BLaER1 (cell line): ENCODE measurements around the gene SCYL1.

Source experiments
- H3K27ac ChIP-seq: shearing (Covaris generic); formaldehyde crosslinking; 2 replicates; pipeline ENCODE4 v1.8.1; 2022
- H3K27me3 ChIP-seq: shearing (Covaris generic); formaldehyde crosslinking; 2 replicates; pipeline ENCODE4 v1.8.1; 2022
- H3K36me3 ChIP-seq: shearing (Covaris generic); formaldehyde crosslinking; 2 replicates; pipeline ENCODE4 v1.8.1; 2022
- H3K4me1 ChIP-seq: shearing (Covaris generic); formaldehyde crosslinking; 2 replicates; pipeline ENCODE4 v1.8.1; 2022
- H3K4me2 ChIP-seq: shearing (Covaris generic); formaldehyde crosslinking; 2 replicates; pipeline ENCODE4 v1.8.1; 2022
- H3K4me3 ChIP-seq: shearing (Covaris generic); formaldehyde crosslinking; 2 replicates; pipeline ENCODE4 v1.8.1; 2022
- H3K9ac ChIP-seq: shearing (Covaris generic); formaldehyde crosslinking; 2 replicates; pipeline ENCODE4 v1.8.1; 2022
- H3K9me3 ChIP-seq: shearing (Covaris generic); formaldehyde crosslinking; 2 replicates; pipeline ENCODE4 v1.8.1; 2022
- H4K20me1 ChIP-seq: shearing (Covaris generic); formaldehyde crosslinking; 2 replicates; pipeline ENCODE4 v1.8.1; 2022
- Cebpa-rat ChIP-seq: shearing (Covaris generic); IDR thresholded peaks from 2 replicates; pipeline ENCODE4 v1.8.1; 2022

Gene SCYL1

DNA sequence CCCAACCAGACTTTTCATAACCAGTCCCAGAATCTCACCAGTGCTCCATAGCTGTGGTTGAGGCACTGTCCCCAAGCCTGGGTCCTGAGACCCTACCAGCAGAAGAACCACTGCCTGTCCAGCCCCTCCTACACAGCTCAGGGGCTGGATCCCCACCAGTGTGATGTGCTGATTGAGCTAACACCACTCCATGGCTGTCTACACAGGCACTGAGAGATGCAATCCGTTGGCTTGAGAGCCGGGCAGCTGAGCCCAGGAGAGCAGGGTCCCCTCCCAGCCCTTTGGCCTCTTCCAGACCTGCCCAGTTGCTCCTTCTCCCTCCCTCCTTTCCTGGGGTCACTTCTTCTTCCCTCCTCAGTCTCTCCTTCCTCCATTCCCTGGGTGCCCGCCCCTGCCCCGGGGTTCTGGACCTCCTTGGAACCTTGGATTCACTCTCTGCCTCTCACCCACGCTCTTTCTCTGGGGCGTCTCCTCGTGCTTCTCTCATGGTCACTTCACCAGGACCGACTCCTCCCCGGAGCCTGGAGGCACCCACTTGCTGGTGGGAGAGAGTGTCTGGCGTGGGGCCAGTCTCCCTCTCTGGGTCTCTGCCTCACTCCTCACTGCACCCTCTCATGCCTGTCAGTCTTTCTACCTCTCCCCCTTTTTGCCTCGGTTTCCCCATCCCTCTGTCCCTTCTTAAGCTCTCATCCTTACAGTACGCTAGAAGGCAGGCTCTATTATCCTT lies 706 bp upstream of the SCYL1 start:
- no peaks in the 10 kb centered on the region for H3K9me3 ChIP-seq
- peaks cover 62% of the 10 kb centered on the region for H3K4me1 ChIP-seq
- no peak for TF ChIP-seq Cebpa-rat
- H3K4me2 ChIP-seq: peak overlapping the region; percentile 95
- no peaks in the 10 kb centered on the region for H3K27me3 ChIP-seq
- H3K4me3 ChIP-seq: peak overlapping the region; percentile 49
- H3K27ac ChIP-seq: peak overlapping the region; percentile 62
- peak overlapping the region; percentile 62 for H3K9ac ChIP-seq
- peaks cover 32% of the 10 kb centered on the region for H3K36me3 ChIP-seq
- peaks cover 27% of the 10 kb centered on the region for H4K20me1 ChIP-seq

GRCh38 chr11:65525546-65526480 lies 930 bp downstream of the SCYL1 start:
- Histone ChIP-seq H3K4me2 (peak overlapping the region; percentile 99), H3K4me3 (peak overlapping the region; percentile 97), H3K9me3 (no peaks in the 10 kb centered on the region), H4K20me1 (peaks cover 42% of the 10 kb centered on the region), H3K36me3 (peaks cover 48% of the 10 kb centered on the region), H3K27ac (peak overlapping the region; percentile 94), H3K4me1 (peaks cover 65% of the 10 kb centered on the region), H3K27me3 (no peaks in the 10 kb centered on the region), H3K9ac (peak overlapping the region; percentile 96)
- no peak for TF ChIP-seq Cebpa-rat

- no peaks in the 10 kb centered on the region for H3K9me3 ChIP-seq
- TF ChIP-seq Cebpa-rat: no peak
- peak overlapping the region; percentile 99 for H3K4me2 ChIP-seq
- H3K9ac ChIP-seq: no peak overlapping the region
- peaks cover 56% of the 10 kb centered on the region for H3K4me1 ChIP-seq
- H3K4me3 ChIP-seq: peak overlapping the region; percentile 97; the same call in 1 of the 2 replicates
- H4K20me1 ChIP-seq: peaks cover 42% of the 10 kb centered on the region
- peak overlapping the region; percentile 94 for H3K27ac ChIP-seq
- H3K27me3 ChIP-seq: no peaks in the 10 kb centered on the region
- peaks cover 58% of the 10 kb centered on the region for H3K36me3 ChIP-seq
Measured at GRCh38 chr11:65526744-65527143, 1.9 kb downstream of the SCYL1 start.

DNA sequence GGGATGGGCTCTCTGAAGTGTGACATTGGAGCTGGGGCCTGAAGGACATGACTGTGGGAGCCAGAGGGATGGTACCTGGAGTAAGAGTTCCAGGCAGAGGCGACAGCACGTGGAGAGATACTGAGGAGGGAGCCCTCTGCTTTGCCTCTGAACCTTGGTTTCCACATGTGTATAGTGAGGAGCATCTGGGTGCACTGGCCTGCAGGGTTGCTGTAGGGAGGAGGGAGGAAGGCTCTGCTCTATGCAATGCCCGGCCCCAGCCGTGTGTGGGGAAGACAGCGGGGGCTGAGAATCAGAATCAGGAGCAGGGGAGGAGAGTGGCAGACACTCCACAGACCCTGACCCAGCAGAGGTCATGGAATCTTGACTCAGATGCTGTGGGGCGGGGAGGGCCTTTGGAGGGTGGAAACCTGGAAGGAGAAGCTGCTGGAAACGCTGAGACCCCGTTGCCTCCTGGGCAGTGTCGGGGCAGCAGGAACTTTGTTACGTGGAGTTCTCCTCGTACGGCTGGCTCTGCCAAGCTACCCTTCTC lies 4.0 kb downstream of the SCYL1 start:
- no peak for TF ChIP-seq Cebpa-rat
- H3K9me3 ChIP-seq: no peaks in the 10 kb centered on the region
- peaks cover 35% of the 10 kb centered on the region for H3K4me1 ChIP-seq
- H3K36me3 ChIP-seq: peaks cover 79% of the 10 kb centered on the region
- H4K20me1 ChIP-seq: peaks cover 42% of the 10 kb centered on the region
- no peak overlapping the region for H3K4me3 ChIP-seq
- H3K9ac ChIP-seq: no peak overlapping the region
- no peak overlapping the region for H3K4me2 ChIP-seq
- no peaks in the 10 kb centered on the region for H3K27me3 ChIP-seq
- no peak overlapping the region for H3K27ac ChIP-seq

DNA sequence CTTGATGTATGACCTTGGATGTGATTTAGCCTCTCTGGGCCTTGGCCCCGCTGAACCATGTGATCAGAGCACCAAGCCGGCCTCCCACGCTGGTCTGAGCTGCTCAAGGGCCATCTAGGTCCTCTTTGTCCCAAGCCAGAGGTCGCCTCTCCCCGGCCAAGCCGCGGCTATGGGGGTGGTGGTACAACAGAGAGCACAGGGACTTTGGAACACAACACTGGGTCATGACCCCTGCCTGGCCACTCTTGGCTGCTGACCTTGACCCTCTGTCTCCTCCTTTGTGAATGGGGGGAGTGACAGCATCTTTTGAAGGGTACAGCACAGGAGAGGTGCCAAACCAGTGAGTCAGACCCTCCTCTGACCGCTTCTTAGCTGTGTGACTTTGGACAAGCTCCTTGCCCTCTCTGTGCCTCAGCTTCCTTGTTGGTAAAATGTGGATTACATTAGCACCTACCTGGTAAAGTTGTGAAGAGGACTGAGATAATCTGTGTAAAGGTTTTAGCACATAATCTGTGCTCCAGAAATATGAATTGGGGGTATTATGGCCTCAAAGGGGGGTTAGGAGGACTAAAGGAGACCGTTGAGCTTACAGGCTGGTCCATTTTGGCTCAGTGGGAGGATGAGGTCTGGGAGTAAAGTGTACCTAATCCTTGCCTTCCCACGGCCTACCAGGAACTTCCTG lies 4.7 kb downstream of the SCYL1 start:
- peaks cover 42% of the 10 kb centered on the region for H4K20me1 ChIP-seq
- H3K36me3 ChIP-seq: peaks cover 84% of the 10 kb centered on the region
- H3K4me3 ChIP-seq: no peak overlapping the region
- H3K4me2 ChIP-seq: no peak overlapping the region
- no peak overlapping the region for H3K9ac ChIP-seq
- H3K27me3 ChIP-seq: no peaks in the 10 kb centered on the region
- no peak for TF ChIP-seq Cebpa-rat
- H3K27ac ChIP-seq: no peak overlapping the region
- peaks cover 27% of the 10 kb centered on the region for H3K4me1 ChIP-seq
- no peaks in the 10 kb centered on the region for H3K9me3 ChIP-seq

DNA sequence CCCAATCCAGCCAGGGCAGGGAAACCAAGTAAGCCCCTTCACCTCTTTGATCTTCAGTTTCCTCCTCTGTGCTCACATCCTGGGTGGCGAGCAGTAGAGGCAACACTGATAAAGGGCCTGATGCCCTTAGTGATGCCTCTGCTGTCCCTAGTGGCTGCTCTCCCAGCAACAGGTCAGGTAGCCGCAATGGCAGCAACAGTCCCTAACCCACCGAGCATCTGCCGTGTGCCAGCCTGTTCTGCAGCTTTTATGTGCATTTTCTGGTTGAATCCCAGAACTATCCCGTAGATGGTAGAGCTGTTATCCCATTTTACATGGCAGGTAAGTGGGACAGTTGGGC lies 5.2 kb downstream of the SCYL1 start:
- H3K27ac ChIP-seq: no peak overlapping the region
- no peak overlapping the region for H3K4me2 ChIP-seq
- H3K27me3 ChIP-seq: no peaks in the 10 kb centered on the region
- peaks cover 27% of the 10 kb centered on the region for H3K4me1 ChIP-seq
- no peak overlapping the region for H3K9ac ChIP-seq
- TF ChIP-seq Cebpa-rat: no peak
- peaks cover 42% of the 10 kb centered on the region for H4K20me1 ChIP-seq
- H3K9me3 ChIP-seq: no peaks in the 10 kb centered on the region
- peaks cover 89% of the 10 kb centered on the region for H3K36me3 ChIP-seq
- H3K4me3 ChIP-seq: no peak overlapping the region

- H3K9me3 ChIP-seq: no peaks in the 10 kb centered on the region
- no peak overlapping the region for H3K27ac ChIP-seq
- H3K4me3 ChIP-seq: no peak overlapping the region
- no peak for TF ChIP-seq Cebpa-rat
- peaks cover 42% of the 10 kb centered on the region for H4K20me1 ChIP-seq
- peaks cover 96% of the 10 kb centered on the region for H3K36me3 ChIP-seq
- no peak overlapping the region for H3K4me2 ChIP-seq
- H3K4me1 ChIP-seq: peaks cover 18% of the 10 kb centered on the region
- H3K27me3 ChIP-seq: no peaks in the 10 kb centered on the region
- no peak overlapping the region for H3K9ac ChIP-seq
Measured at GRCh38 chr11:65532388-65533064, 7.6 kb downstream of the SCYL1 start.

DNA sequence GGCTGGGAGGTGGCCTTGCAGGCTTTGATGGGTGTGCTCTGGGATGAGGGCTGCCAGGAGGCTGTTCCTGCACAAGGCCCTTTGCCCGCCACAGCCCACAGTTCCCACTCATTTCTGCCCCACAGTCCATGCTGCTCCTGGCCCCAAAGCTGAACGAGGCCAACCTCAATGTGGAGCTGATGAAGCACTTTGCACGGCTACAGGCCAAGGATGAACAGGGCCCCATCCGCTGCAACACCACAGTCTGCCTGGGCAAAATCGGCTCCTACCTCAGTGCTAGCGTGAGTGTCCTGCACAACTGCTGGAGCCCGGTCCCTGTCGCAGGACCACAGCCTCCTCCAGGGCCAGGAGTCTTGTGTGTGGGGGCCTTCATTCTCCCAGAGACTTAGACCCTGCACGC lies 10.2 kb downstream of the SCYL1 start:
- no peak for TF ChIP-seq Cebpa-rat
- peaks cover 47% of the 10 kb centered on the region for H4K20me1 ChIP-seq
- H3K4me3 ChIP-seq: no peak overlapping the region
- H3K9me3 ChIP-seq: no peaks in the 10 kb centered on the region
- no peaks in the 10 kb centered on the region for H3K27me3 ChIP-seq
- H3K9ac ChIP-seq: no peak overlapping the region
- no peak overlapping the region for H3K4me2 ChIP-seq
- H3K27ac ChIP-seq: no peak overlapping the region
- peaks cover 31% of the 10 kb centered on the region for H3K4me1 ChIP-seq
- peaks cover 85% of the 10 kb centered on the region for H3K36me3 ChIP-seq
